GM06990 (cell line): ENCODE data around the gene SLC8A3.

Experiments
- DNase-seq: peaks from one replicate; pipeline ENCODE4 v3.0.0-alpha.2; 2011; ENCODE audit not compliant: insufficient read length; ENCODE audit errors: extremely low read depth
- H3K27me3 ChIP-seq: replicated peaks from 2 replicates; pipeline ENCODE4 v1.6.0; 2011; ENCODE audit warnings: low read length; ENCODE audit not compliant: control insufficient read depth, insufficient read depth
- H3K36me3 ChIP-seq: 2 replicates; pipeline ENCODE4 v1.5.1; 2011; ENCODE audit warnings: low read length; ENCODE audit not compliant: control insufficient read depth, insufficient read depth
- H3K4me3 ChIP-seq: replicated peaks from 2 replicates; pipeline ENCODE4 v1.5.1; 2011; ENCODE audit warnings: low read depth, mild to moderate bottlenecking, control low read depth, low read length
- TF ChIP-seq, protein P1 (sequence below): IDR thresholded peaks from 2 replicates; pipeline ENCODE4 v1.5.1; 2011; ENCODE audit warnings: low read length, control low read depth, mild to moderate bottlenecking, inconsistent platforms; ENCODE audit not compliant: insufficient read depth, poor library complexity, severe bottlenecking

Gene SLC8A3

DNA sequence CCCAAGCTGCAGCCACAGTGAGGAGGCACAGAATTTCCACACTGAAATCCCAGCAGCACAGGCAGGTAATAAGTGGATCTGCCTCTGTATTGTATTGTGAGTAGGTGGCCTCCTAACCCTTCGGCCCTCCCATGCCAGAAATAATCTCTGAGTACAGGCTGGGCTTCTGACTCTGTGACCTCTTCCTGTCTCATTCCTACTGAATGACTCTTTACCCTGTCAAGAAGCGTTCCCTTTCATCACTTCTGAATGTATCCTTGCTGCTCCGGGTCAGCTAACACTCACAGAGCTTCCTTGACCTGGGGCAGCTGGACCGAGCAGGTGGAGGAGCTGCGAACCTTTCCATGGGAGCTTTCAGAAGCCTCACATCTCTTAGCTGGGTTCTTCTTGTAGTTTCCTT is 119.6 kb downstream of the SLC8A3 start:
- no peak for DNase-seq
- Histone ChIP-seq H3K27me3 (no peaks in the 10 kb centered on the region; the same call in 1 of the 2 replicates), H3K4me3 (no peak overlapping the region), H3K36me3 (no peaks in the 10 kb centered on the region)
- TF ChIP-seq, protein P1, sequence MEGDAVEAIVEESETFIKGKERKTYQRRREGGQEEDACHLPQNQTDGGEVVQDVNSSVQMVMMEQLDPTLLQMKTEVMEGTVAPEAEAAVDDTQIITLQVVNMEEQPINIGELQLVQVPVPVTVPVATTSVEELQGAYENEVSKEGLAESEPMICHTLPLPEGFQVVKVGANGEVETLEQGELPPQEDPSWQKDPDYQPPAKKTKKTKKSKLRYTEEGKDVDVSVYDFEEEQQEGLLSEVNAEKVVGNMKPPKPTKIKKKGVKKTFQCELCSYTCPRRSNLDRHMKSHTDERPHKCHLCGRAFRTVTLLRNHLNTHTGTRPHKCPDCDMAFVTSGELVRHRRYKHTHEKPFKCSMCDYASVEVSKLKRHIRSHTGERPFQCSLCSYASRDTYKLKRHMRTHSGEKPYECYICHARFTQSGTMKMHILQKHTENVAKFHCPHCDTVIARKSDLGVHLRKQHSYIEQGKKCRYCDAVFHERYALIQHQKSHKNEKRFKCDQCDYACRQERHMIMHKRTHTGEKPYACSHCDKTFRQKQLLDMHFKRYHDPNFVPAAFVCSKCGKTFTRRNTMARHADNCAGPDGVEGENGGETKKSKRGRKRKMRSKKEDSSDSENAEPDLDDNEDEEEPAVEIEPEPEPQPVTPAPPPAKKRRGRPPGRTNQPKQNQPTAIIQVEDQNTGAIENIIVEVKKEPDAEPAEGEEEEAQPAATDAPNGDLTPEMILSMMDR: no peak

- no peaks in the 10 kb centered on the region for H3K36me3 ChIP-seq
- no peak overlapping the region for H3K4me3 ChIP-seq
- DNase-seq: no peak
- TF ChIP-seq, protein P1: no peak
- H3K27me3 ChIP-seq: no peaks in the 10 kb centered on the region; the same call in 1 of the 2 replicates
Observed at GRCh38 chr14:70067810-70068209, 120.9 kb downstream of the SLC8A3 start.

- Histone ChIP-seq H3K36me3 (no peaks in the 10 kb centered on the region), H3K4me3 (no peak overlapping the region), H3K27me3 (no peaks in the 10 kb centered on the region; the same call in 1 of the 2 replicates)
- TF ChIP-seq, protein P1: no peak
- DNase-seq: no peak
Observed at GRCh38 chr14:70064136-70064865, 124.5 kb downstream of the SLC8A3 start.

GRCh38 chr14:70061108-70061507 is 127.6 kb downstream of the SLC8A3 start:
- Histone ChIP-seq H3K36me3 (no peaks in the 10 kb centered on the region), H3K27me3 (no peaks in the 10 kb centered on the region; the same call in 1 of the 2 replicates), H3K4me3 (no peak overlapping the region)
- DNase-seq: no peak
- TF ChIP-seq, protein P1: no peak

- no peak overlapping the region for H3K4me3 ChIP-seq
- TF ChIP-seq, protein P1: no peak
- H3K27me3 ChIP-seq: no peaks in the 10 kb centered on the region; the same call in 1 of the 2 replicates
- DNase-seq: no peak
- H3K36me3 ChIP-seq: no peaks in the 10 kb centered on the region
Observed at GRCh38 chr14:70059545-70059944, 129.2 kb downstream of the SLC8A3 start.
